AG04449 (cell line): Measurements from ENCODE around the gene ABHD8.

Experiments used
- CTCF ChIA-PET: fragments of 350-600 bp; formaldehyde crosslinking; extraction: SDS; loops from one replicate; lab custom pipeline; 2021; ENCODE audit warnings: antibody characterized with exemption; lab: Yijun Ruan, JAX
- POLR2A ChIA-PET: fragments of 400-600, 350-600 bp; formaldehyde crosslinking; extraction: SDS; loops from one replicate; lab custom pipeline; 2020; ENCODE audit warnings: antibody characterized with exemption, inconsistent platforms; lab: Yijun Ruan, JAX
- DNase-seq: peaks from one replicate; pipeline ENCODE4 v3.0.0-alpha.2; 2010; ENCODE audit warnings: low read depth, low spot score
- H3K4me3 ChIP-seq: 2 replicates; pipeline ENCODE4 v1.5.1; 2011; ENCODE audit warnings: low read depth, mild to moderate bottlenecking, control low read depth, low read length
- TF ChIP-seq, protein P1 (sequence below): IDR thresholded peaks from one replicate; pipeline ENCODE4 v1.5.1; 2011; ENCODE audit warnings: mild to moderate bottlenecking, moderate library complexity, low read length, control low read depth, inconsistent platforms; ENCODE audit not compliant: insufficient read depth; ENCODE audit errors: missing control alignments

Gene ABHD8, protein sequence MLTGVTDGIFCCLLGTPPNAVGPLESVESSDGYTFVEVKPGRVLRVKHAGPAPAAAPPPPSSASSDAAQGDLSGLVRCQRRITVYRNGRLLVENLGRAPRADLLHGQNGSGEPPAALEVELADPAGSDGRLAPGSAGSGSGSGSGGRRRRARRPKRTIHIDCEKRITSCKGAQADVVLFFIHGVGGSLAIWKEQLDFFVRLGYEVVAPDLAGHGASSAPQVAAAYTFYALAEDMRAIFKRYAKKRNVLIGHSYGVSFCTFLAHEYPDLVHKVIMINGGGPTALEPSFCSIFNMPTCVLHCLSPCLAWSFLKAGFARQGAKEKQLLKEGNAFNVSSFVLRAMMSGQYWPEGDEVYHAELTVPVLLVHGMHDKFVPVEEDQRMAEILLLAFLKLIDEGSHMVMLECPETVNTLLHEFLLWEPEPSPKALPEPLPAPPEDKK

DNA sequence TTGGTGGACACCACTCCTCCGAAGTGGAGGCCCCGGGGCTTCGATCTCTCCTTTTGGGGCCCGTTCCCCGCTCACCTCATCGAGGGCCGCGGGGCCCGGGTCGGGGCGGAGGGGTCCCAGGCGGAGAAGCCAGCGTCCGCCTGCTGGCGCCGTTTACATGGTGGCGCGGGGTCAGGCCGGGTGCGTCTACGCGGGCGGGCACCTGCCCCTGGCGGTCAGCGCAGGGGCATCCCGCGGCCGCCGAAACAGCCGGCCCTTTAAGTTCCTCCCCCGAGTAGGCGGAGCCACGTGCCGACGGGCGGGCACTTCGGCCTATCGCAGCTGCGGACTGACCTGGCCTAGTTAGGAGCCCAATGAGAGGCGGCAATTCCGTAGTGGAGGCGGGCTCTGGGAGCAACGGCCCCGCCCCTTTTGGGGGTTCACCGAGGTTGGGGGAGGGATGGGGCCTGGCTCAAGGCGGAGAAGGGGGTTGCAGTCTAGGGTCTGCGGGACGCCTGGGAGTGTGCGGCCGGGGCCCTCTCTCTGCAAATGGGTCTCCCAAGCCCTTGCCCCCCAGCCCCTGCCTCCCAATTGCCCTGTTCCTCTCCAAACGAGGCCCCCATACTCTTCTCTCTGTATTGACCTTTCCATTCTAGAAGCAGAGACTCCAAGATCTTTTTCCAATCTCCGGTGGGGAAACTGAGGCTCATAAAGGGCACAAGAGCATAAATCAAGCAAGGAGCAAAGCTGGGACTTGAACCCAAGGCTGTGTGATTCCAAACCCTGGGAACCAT, at the start of gene ABHD8:
TSS of gene ABHD8 (minus strand) at position 259 of the 773 bp plus-strand sequence. CDS start 1,809 bp downstream, outside the sequence.
- ChIA-PET POLR2A (interaction anchor here (0.9 to 1.2 kb wide), 2 partner anchors 14 to 22 kb away, joined by 3 read pairs; partner anchors contain the start of gene ANKLE1), CTCF (interaction anchor here (0.8 to 5.7 kb wide), 8 partner anchors 10 to 213 kb away, joined by 3 to 69 read pairs (median 4); partner anchors contain the start of gene USHBP1)
- TF ChIP-seq, protein P1, sequence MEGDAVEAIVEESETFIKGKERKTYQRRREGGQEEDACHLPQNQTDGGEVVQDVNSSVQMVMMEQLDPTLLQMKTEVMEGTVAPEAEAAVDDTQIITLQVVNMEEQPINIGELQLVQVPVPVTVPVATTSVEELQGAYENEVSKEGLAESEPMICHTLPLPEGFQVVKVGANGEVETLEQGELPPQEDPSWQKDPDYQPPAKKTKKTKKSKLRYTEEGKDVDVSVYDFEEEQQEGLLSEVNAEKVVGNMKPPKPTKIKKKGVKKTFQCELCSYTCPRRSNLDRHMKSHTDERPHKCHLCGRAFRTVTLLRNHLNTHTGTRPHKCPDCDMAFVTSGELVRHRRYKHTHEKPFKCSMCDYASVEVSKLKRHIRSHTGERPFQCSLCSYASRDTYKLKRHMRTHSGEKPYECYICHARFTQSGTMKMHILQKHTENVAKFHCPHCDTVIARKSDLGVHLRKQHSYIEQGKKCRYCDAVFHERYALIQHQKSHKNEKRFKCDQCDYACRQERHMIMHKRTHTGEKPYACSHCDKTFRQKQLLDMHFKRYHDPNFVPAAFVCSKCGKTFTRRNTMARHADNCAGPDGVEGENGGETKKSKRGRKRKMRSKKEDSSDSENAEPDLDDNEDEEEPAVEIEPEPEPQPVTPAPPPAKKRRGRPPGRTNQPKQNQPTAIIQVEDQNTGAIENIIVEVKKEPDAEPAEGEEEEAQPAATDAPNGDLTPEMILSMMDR: peak; percentile 63
- peak; percentile 57 for DNase-seq
- peak within 1 kb of the TSS; percentile 76 for H3K4me3 ChIP-seq

DNA sequence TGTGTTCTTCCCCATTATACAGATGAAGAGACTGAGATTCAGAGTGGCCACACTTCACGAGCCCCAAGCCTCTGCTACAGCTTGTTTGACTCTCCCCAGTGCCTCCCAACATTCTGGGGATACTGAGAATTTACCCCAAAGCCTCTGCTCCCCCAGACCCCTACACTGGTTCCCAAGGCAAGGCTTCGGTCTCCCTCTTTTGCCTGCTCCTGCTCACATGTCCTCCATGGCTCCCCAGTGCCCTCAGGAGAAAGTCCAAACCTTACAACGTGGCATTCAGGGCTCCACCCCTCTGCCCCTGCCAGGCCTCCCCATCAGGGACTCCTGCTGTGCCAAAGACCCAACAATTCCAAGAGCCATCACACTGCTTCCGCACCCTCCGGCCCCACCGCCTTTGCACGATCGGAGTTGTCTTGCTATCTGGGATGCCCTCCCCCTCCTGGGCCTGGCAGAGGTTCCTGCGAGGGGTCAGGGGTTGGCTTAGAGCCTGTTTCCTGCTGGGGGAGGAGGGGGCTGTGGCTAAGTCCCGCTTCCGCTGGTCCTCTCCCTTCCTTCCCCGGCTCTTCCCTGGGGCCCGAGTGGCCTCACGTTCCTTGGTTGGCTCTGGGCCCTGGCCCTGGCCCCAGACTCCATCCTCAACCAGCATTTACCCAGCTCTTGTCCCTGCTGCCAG, 49.5 kb upstream of the ABHD8 start:
- H3K4me3 ChIP-seq: no peak overlapping the region
- ChIA-PET CTCF (interaction anchor here (14.8 kb wide), 1 partner anchor 35 kb away, joined by 208 read pairs; no protein-coding TSS in a partner anchor), POLR2A (no interaction called here)
- DNase-seq: no peak
- TF ChIP-seq, protein P1: no peak

DNA sequence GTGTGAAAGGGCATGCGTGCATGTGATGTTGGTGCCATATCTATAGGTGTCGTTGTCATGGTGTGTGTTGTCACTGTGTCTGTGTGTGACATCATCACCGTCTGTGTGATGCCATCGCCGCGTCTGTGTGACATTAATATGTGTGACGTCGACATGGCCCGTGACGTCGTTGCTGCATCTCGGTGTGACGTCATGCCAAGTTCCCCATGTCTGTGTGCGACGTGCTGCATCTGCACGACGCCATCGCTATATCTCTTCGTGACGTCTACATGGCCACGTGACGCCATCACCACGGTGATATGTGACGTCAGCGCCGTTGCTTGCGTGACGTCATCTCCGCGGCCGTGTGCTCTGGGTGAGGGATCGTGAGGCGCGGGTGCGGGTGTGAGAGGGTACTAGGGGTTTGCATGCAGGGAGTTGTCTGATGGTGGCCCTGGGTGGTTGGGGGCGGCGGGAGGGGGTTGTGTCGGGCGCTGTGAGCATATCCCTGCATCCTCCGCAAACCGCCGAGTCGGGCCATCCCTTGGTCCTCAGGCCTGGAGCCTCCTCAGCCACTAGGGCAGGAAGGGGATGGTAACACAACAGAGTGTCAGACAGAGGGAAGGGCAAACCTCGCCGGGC, 48.7 kb upstream of the ABHD8 start:
- POLR2A ChIA-PET: no interaction called here
- no peak for DNase-seq
- H3K4me3 ChIP-seq: no peak overlapping the region
- CTCF ChIA-PET: interaction anchor here (14.8 kb wide), 1 partner anchor 36 kb away, joined by 208 read pairs; no protein-coding TSS in a partner anchor
- TF ChIP-seq, protein P1: no peak

DNA sequence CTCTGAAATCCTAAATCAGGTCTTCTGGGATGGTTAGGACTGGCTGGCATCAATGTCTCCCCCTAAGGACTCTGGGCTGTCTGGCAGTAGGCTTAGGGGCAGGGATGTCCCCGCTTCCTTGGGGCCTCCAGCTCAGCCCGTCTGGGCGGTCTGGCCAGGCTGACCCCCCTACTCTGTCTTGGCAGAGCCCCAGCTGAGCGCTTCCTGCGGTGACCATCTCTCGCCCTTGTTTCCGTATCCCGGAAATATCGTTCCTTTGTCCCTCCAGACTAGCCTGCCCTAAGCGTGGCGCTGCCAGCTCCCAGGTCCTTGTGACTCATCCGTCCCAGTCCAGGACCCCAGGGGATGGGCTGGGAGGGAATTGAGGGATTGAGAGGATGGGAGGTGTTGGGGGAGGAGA, 45.5 kb upstream of the ABHD8 start:
- TF ChIP-seq, protein P1: no peak
- H3K4me3 ChIP-seq: peak overlapping the region; percentile 9; the same call in 1 of the 2 replicates
- CTCF ChIA-PET: interaction anchor here (0.7 to 14.8 kb wide), 4 partner anchors 39 to 507 kb away, joined by 3 to 208 read pairs (median 10); no protein-coding TSS in a partner anchor
- DNase-seq: no peak
- POLR2A ChIA-PET: interaction anchor here (0.5 kb wide), 1 partner anchor 505 kb away, joined by 4 read pairs; no protein-coding TSS in a partner anchor

DNA sequence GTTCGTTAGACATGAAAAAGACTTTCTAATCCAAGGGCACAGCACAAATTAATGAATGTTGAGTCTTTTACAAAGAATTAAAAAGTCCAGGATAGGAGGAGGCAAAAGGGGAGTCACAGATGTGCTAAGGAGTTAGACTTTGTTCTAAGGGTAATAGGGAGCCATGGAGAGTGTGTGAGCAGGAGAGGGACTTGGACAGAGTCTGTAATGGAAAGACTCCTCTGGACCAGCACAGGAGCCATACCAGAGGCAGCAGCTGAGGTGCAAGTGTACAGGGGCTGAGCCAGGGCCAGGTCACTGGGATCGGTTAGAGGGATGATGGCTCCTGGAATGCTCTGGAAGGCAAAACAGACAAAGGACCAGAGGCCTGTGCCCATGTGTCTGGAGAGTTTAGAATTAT, 44.7 kb upstream of the ABHD8 start:
- POLR2A ChIA-PET: no interaction called here
- CTCF ChIA-PET: interaction anchor here (0.7 to 14.8 kb wide), 12 partner anchors 9 to 511 kb away, joined by 3 to 208 read pairs (median 6); partner anchors contain the start of genes MVB12A and RPL18A
- no peak for DNase-seq
- TF ChIP-seq, protein P1: no peak
- no peak overlapping the region for H3K4me3 ChIP-seq
